GM21723 (cell line): ENCODE data around the gene SESN2.

ENCODE experiments used
- ATAC-seq: cut with Tn5 transposase; IDR thresholded peaks from one replicate; pipeline ENCODE4 v1.9.1; 2021; ENCODE audit warnings: mild to moderate bottlenecking, moderate library complexity; ENCODE audit not compliant: unreplicated experiment

The SESN2 gene

DNA sequence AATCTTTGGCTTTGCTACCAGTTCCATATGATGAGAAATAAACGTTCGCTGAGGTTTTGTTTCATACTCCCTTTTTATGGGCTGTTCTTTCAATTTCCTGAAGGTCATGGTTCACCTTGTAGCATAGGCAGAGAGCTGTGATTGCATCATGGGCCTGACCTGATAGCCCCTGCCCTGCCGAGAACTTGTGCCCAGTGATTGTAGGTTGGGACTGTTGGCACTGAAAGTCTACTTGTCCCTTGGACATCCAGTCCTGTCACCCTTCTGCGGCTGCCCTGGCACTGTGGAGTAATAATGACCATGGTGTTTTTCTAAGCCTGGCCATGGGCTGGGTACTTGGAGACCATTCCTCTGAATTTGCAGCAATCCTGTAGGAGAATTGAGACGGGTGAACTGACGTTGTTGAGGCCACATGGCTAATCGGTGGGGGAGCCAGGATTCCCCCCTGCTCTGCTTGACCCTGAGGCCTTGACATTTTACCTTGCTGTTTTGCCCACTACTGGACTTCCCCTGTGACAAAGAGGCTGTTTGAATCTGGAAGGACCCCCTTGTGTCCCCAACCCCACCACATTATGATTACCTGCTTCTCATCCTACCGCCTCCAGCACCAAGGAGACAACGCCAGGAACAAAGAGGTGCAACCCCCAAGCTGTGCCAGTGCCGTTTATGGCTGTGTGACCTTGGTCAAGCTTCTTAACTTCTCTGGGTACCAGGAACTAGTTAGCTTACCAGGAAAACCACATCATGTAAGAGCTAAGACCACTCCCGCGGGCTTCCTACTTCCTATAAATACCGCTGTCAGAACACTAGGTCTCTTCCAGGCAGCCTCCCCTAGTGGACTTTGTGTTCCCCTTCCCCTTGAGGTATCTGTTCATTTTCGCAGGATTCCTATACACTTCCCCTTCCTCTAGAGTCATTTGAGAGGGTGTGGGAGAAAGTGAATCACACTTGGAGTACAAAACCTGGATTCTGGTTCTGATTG is 23.4 kb downstream of the SESN2 start:
- ATAC-seq = no peak

DNA sequence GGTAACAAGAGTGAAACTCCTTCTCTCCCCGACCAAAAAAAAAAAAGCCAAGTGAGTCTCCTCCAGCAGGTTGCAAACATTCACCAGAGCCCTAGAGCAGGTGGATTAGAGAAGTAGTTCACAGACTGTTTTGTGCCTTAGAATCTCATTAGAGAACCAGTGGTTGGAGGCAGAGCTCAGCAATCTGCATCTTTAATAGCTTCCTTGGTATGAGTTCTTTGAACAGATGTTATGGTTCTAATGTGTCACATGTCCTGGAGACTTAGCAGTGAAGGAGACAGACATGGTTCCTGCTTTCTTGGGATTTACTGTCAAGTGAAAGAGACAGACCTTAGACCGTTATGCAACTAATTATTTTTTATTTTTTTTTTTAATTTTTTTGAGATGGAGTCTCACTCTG is 26.8 kb downstream of the SESN2 start:
- ATAC-seq = no peak

DNA sequence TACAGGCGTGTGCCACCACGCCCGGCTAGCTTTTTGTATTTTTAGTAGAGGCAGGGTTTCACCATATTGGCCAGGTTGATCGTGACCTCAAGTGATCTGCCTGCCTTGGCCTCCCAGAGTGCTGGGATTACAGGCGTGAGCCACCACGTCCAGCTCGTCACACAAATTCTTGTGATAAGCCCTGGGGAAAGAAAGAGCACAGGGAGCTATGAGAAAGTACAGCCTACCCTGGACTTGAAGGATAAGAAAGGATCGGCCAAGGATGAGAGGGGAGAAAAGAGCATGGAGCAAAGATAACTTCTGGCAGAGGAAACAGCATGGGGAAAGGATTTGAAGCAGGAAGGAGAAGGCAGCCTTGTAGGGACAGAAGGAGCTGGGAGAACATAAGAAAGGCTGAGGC is 29.2 kb downstream of the SESN2 start:
- ATAC-seq = no peak

DNA sequence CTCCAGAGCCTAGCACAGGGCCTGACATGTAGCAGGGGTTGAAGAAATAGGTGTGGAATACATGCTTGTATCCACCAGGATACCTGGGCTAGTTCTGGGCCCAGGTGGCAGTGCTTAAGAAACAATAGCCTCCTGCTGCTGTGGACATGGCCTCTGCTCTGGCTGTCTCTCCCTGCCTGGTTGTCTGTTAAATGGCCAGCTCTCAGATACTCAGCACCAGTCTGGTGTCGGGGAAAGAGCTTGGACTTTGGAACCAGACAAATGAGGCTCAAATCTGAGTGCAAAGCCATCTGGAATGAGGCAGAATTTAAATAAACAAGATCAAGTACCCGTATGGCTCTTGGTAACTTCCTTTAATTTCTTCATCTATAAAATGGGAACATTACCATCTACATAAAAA is 31.5 kb downstream of the SESN2 start:
- ATAC-seq = no peak

DNA sequence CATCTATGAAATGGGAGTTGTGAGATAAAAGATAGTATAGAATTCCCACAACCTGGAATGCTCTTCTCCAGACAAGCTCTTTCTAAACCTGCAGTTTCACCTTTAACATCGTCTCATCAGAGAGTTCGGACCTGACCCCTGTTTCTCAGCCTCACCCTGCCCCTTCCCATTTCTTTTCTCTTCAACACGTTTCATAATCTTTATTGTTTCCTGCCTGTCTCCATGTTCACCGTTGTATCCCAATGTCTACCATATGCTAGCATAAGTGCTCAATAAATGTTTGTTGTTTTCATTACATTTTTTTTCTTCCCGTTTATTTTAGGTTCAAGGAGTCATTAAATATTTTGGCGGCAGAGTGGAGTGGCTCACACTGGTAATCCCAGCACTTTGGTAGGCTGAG is 32.4 kb downstream of the SESN2 start:
- no peak for ATAC-seq

DNA sequence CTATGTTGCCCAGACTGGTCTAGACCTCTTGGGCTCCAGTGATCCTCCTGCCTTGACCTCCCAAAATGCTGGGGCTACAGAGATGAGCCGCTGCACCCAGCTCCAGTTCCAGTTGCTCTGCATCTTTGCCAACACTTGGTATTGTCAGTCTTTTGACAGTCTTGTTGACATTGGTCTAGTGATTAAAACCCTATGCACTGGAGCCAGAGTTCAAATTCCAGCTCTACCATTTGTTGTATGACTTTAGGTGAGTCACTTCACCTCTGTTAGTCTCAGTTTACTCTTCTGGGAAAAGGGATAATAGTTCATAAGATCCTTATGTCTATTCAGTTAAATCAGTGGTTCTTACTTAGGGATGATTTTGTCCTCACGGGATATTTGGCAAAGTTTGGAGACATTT is 36.6 kb downstream of the SESN2 start:
- ATAC-seq = no peak

DNA sequence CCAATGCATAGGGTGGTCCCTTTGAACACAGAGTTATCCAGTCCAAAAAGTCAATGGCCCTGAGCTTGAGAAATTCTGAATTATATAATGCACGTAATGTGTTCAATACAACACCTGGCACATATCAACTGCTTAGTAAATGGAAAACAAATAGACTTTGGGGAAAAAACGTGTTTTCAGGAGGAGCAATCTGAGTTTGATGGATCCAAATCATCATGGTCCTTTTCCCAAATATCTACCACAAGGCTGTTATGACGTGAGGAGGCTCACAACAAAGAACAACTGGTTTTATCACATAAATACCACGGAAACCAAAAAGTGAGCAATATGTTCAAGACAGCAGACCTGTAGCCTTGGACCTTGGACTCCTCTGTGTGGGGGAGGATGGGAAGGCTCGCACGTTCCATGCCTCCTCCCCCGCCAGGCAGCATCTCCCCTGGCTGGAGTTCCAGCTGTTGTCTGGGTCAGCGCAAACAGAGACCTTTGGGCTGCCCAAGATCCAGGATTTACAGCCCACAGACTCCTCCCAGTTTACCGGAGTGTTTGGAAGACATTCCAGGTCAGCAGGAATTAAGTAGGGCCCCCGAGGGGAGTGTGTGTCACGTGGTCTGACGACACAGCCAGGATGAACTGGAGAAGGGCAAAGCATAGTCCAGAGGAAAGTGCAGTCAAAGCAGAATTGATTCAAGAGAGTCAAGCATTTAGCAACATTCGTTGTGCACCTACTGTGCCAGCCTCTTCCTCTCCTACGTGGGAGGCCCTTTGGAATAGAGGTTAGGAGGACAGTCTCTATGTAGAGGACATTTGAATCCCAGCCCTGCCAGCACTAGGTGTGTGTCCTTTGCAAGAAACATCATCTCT is 37.3 kb downstream of the SESN2 start:
- no peak for ATAC-seq

DNA sequence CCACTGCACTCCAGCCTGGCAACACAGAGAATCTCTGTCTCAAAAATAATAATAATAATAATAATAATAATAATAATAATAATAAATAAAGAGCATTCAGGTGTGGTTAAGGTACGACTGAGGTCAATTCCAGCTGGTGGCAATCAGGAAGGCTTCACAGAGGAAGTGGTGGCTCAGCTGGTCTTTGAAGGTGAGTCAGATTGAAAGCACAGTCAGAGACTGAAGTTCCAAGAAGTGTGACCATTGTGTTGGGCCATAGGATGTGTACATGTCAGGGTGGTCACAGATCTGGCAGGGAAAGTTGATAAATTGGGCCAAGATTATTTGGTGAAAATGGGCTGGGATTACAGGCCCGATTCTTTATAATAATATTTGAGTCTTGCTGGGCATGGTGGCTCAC is 38.5 kb downstream of the SESN2 start:
- ATAC-seq = no peak

DNA sequence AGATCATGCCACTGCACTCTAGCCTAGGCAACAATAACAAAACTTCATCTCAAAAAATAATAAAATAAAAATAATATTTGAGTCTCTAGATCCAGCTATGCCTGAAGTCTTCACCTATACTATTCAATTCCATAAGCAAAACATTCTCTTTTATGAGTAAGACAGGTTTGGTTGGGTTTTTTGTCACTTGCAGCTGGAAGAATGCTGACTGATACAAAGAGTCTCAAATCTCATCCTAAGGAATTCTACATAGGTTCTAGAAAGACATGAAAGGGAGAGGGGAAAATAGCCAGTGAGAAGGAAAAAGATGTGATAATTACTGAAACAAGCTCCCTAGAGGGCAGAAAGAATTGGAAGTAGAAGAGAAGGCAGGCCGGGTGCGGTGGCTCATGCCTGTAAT is 39.1 kb downstream of the SESN2 start:
- ATAC-seq = no peak

DNA sequence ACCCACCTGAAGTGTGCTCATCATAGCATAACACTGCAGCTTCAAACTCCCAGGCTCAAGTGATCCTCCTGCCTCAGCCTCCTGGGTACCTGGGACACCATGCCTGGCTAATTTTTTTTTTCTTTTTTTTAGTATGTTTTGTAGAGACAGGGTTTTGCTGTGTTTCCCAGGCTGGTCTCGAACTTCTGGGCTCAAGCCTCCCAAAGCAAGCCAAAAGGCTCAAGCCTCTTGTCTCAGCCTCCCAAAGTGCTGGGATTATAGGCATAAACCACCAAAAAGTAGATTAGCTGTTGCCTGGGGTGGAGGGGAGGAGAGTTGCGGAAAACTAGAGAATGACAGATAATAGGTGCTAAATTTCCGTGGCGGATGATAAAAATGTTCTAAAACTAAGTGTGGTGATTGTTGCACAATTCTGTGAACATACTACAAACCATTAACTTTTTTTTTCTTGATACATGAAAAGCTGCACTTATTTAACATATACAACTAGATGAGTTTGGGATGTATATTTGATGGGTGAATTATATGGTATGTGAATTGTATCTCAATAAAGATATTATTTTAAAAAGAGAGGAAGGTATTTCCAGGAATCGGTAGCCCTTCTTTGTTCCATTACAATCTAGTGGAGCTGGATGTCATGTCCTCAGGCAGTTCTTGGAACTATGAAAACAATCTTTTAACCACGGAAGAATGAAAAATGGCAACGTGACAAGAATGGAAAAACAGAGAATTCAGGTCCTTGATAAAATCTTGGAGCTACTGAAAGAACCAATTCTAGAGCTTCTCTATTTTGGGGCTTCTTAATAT is 42.3 kb downstream of the SESN2 start:
- ATAC-seq = no peak

DNA sequence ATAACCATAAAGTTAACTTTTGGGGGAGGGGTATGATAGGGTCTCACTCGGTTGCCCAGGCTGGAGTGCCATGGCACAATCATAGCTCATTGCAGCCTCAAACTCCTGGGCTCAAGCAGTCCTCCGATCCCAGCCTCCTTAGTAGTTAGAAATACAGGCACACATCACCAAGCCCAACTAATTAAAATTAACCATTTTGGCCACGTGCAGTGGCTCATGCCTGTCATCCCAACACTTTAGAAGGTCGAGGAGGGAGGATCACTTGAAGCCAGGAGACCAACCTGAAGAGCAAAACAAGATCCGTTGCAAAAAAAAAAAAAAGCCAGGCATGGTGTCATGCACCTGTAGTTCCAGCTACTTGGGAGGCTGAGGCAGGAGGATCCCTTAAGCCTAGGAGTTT is 42.9 kb downstream of the SESN2 start:
- no peak for ATAC-seq

DNA sequence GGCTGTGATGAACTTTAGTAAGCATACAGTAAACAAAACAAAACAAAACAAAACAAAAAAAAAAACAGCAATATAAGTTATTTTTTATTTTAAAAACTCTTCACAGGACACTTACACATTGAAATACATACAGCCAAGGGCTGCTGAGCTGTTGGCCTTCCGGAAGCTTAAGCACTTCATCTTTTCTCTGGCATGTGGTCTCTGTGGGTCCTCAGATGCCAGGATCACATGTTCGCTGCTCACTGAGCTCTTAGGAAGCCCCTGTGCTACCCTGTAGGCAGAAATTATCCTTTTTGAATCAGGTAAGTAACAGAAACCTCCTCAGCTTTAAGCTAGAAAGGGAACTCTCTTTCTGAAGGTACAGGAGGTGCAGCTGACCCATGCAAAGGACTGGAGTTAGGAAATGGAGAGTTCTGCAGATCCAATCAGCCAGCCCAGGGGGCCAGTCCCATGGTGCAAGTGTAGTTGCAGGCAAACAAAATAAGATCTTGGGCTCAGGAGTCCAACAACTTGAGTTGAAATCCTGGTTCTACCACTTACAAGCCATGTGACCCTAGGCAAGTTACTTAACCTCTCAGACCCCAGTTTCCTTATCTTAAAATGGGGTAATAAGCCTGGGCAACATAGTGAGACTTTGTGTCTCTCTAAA is 47.1 kb downstream of the SESN2 start:
- no peak for ATAC-seq

DNA sequence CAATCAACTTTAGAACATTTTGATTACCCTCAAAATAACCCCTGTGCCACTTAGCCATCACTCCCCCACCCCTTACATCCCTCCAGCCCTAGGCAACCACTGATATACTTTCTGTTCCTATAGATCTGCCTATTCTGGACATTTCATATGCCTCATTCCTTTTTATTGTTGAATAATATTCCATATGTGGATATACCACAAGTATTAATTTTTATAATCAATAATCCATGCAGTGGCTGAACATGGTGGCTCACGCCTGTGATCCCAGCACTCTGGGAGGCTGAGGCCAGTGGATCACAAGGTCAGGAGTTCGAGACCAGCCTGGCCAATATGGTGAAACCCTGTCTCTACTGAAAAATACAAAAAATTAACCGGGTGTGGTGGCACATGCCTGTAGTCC is 49.4 kb downstream of the SESN2 start:
- no peak for ATAC-seq

DNA sequence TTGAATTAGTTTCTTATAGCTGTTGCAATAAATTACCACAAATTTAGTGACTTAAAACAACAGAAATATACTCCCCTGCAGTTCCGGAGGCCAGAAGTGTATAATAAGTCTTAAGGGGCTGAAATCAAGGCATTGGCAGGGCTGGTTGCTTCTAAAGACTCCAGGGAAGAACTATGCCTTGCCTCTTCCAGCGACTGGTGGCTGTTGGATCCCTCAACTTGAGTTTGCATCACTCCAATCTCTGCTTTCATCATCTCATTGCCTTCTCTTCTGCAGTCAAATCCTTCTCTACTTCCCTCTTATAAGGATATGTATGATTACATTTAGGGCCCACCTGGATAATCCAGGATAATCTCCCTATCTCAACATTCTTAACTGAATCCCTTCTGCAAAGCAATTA is 50.4 kb downstream of the SESN2 start:
- no peak for ATAC-seq

DNA sequence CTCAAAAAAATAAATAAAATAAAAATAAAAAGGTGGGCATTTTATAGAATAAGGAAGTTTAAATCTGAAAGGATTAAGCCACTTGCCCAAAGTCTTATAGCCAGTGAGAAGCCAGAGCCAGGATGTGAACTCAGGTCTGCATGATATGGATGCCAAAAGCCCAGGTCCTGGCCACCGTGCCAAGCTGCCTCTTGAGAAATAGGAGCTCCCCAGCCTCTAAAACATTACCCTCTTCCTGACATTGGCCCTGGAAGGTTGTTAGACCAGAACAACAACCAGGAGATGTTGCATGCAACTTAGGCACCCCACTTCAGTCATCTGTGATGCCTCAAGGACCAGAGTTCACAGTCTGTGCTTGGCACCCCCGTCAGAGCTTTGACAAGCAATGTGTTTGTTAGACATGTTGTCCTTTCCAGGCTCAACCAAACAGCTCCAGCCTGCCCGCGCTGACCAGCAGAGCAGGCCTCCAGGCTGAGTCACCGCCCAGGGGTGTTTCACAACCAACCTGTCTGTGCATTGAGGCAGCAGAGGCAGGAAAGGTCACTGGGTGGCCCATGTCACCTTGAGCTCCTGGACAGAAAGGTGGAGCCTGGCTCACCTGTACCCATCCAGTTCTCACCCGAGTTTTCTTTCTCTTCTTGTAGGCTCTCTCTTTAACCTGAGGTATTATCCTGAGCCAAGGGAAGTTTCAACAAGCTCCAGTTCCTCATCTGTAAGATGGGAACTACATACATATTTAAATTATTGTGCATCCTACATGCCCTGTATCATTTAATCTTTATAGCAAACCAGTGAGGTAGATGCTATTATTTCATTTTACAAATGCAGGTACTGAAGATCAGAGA is 54.6 kb downstream of the SESN2 start:
- ATAC-seq = no peak

DNA sequence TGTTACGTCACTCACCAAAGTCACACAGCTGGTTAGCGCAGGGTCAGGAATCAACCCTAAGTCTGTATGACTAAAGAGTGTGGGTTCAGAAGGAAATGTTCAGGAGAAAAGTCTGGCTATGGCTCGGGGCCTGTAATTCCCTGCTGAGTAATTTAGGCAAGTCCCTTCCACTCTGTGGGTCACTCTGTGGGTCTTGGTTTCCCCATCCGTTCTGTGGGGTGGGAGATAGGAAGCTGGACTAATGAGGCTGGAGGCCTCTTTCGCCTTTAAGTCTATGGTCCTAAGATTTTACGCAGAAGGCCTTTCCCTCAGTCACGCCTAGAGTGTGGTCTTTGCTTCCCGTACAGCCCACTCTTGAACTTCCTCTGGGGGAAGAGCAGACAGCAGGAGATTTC is 55.2 kb downstream of the SESN2 start:
- ATAC-seq = no peak

DNA sequence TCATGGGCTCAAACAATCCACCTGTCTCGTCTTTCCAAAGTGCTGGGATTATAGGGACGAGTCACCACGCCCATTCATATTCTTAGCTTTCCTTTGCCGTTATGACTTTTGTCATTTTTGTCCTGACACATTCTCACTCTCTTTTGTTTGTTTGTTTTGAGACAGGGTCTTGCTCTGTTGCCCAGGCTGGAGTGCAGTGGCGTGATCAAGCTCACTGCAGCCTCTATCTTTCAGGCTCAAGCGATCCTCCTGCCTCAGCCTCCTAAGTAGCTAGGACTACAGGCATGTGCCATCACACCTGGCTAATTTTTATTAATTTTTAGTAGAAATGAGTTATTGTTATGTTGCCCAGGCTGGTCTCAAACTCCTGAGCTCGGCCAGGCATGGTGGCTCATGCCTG is 57.7 kb downstream of the SESN2 start:
- no peak for ATAC-seq

DNA sequence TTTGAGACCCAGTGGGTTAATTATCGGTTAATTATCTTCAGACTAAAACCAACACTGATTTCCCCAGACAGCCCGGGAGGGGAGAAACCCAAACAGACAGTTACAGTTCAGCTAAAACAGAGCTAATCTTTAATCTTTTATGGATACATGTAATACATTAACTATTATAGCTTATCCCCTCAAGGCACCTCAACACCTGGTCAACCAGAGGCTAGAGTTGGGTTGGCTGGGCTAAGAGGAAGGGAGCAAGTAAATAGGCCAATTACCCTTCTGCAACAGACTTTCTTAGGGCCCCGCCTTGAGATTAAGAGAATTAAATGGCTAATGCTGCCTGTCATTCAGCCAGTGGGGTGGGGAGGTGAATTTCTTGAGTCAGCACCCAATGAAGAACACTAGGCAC is 62.9 kb downstream of the SESN2 start:
- ATAC-seq = no peak

DNA sequence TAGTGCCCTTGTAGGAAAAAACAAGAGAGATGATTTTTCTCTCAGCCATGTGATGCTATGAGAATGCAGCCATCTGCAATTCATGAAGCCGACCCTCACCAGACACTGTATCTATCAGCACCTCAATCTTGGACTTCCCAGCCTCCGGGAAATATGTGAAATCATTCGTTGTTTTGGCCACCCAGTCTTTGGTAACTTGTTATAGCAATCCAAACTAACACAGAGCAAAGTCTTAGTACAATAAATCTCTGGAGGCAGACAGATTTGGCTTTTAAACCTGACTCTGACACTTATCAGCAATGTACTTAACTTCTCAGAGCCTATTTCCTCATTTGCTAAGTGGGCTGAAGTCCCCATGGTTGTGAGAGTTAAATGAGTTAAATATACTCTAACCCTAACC is 64.4 kb downstream of the SESN2 start:
- ATAC-seq = no peak

DNA sequence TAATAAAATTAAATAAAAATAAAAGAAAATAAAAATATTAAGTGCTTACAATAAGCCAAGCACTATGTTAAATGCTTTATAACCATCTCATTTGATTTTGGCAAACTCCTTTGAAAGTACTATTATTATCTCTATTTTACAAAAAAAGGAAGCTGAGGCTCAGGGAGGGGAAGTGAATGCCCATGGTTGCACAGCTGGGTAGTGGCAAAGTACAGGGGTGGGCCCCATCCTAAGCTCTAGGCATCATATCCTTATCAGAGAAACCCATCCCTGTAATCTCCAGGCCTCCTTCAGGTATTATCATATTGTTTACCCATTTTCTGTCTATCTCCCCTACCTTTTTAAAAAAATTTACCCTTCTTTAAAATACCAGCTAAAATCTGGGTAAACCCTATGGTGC is 67.2 kb downstream of the SESN2 start:
- no peak for ATAC-seq
